Cardiac muscle cell (in vitro differentiated cells and primary cell): ENCODE measurements around the gene EID3. TPM values are rescaled to one million over a fixed set of nuclear protein-coding genes. Genes with fewer than 3 reads are reported as not detected.
"Not testable (repeated sequence)": the region's sequence is repeated elsewhere in the genome, so short reads cannot be mapped to it uniquely, and the experiment has no call there.

Source experiments
- DNase-seq, 2 donors: peaks; one replicate each; pipeline versions ENCODE4 v3.0.0 to v3.0.0-alpha.2; 2010 to 2017; ENCODE audit warnings: low read depth in 1 of 2, low spot score in 1 of 2
- H3K27ac ChIP-seq: fragments of 200-600 bp; sonication (generic); 2 replicates; pipeline ENCODE4 v1.5.1; 2016
- H3K27me3 ChIP-seq: fragments of 200-600 bp; sonication (generic); 2 replicates; pipeline ENCODE4 v1.6.0; 2016; ENCODE audit warnings: control low read depth
- H3K36me3 ChIP-seq: fragments of 200-600 bp; sonication (generic); 2 replicates; pipeline ENCODE4 v1.5.1; 2016; ENCODE audit warnings: control low read depth
- H3K4me1 ChIP-seq: fragments of 200-600 bp; sonication (generic); 2 replicates; pipeline ENCODE4 v1.8.1; 2017; ENCODE audit warnings: low read depth, mild to moderate bottlenecking, mixed run types
- H3K4me3 ChIP-seq: fragments of 200-600 bp; sonication (generic); 2 replicates; pipeline ENCODE4 v1.5.1; 2016; ENCODE audit warnings: mild to moderate bottlenecking
- H3K9me3 ChIP-seq: fragments of 200-600 bp; sonication (generic); 2 replicates; pipeline ENCODE4 v1.5.1; 2017; ENCODE audit warnings: low read depth, mild to moderate bottlenecking, control low read depth
- polyA plus RNA-seq: library from polyadenylated mRNA; unstranded; fragments of >200 nt; fragmentation: Nextera tagmentation; extraction: Ambion mirVana; gene quantifications from 2 replicates; pipeline ENCODE4 v1.2.1, GENCODE V29; 2016
- total RNA-seq: library from RNA; depleted of rRNA; stranded (reverse); fragments of >200 nt; gene quantifications from 2 replicates; pipeline ENCODE4 v1.2.3, GENCODE V29; 2016
- TF ChIP-seq, protein P1 (sequence below): IDR thresholded peaks from 2 replicates; pipeline ENCODE4 v1.5.1; 2012; ENCODE audit warnings: low read depth, mild to moderate bottlenecking, low read length

Gene EID3
- total and polyA plus RNA-seq, 2 experiments from 2014 or later, result 3.0 to 3.3 TPM

GRCh38 chr12:104291867-104292524 is 11.5 kb upstream of the EID3 start:
- Histone ChIP-seq H3K4me1 (peaks cover 2% of the 10 kb centered on the region), H3K27me3 (no peaks in the 10 kb centered on the region), H3K9me3 (no peaks in the 10 kb centered on the region), H3K27ac (no peak overlapping the region), H3K36me3 (peaks cover 10% of the 10 kb centered on the region), H3K4me3 (no peak overlapping the region)
- TF ChIP-seq, protein P1, sequence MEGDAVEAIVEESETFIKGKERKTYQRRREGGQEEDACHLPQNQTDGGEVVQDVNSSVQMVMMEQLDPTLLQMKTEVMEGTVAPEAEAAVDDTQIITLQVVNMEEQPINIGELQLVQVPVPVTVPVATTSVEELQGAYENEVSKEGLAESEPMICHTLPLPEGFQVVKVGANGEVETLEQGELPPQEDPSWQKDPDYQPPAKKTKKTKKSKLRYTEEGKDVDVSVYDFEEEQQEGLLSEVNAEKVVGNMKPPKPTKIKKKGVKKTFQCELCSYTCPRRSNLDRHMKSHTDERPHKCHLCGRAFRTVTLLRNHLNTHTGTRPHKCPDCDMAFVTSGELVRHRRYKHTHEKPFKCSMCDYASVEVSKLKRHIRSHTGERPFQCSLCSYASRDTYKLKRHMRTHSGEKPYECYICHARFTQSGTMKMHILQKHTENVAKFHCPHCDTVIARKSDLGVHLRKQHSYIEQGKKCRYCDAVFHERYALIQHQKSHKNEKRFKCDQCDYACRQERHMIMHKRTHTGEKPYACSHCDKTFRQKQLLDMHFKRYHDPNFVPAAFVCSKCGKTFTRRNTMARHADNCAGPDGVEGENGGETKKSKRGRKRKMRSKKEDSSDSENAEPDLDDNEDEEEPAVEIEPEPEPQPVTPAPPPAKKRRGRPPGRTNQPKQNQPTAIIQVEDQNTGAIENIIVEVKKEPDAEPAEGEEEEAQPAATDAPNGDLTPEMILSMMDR, result no peak
- no peak for DNase-seq

GRCh38 chr12:104292872-104293794 is 10.4 kb upstream of the EID3 start:
- TF ChIP-seq, protein P1, result no peak
- peaks cover 10% of the 10 kb centered on the region for H3K36me3 ChIP-seq
- no peaks in the 10 kb centered on the region for H3K27me3 ChIP-seq
- peaks cover 2% of the 10 kb centered on the region for H3K4me1 ChIP-seq
- no peak overlapping the region for H3K27ac ChIP-seq
- no peak overlapping the region for H3K4me3 ChIP-seq
- DNase-seq, result peak in 1 of 2 donors; percentile 65
- H3K9me3 ChIP-seq, result no peaks in the 10 kb centered on the region

DNA sequence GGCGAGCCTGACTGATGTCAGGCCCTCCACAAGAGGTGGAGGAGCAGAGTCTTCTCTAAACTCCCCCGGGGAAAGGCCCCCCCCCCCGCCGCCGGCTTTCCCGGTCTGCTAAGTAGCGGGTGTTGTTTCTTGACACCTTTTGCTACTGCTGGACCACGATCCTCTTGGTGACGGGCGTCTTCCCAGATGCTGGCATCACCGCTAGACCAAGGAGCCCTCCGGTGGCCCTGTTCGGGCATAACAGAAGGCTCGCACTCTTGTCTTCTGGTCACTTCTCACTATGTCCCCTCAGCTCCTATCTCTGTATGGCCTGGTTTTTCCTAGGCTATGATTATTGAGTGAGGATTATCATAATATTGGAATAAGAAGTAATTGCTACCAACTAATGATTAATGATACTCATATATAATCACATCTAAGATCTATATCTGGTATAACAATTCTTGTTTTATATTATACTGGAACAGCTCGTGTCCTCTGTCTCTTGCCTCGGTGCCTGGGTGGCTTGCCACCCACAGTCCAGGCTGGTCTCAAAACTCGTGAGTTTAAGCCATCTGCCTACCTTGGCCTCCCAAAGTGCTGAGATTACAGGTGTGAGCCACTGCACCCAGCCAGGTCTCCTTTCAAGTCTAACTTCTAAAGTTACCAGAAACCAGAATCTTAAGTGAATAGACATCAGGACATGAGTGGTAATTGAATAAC is 9.2 kb upstream of the EID3 start:
- TF ChIP-seq, protein P1, result peak; percentile 35
- H3K36me3 ChIP-seq, H3K4me1 ChIP-seq, H3K27me3 ChIP-seq, H3K27ac ChIP-seq, H3K9me3 ChIP-seq, H3K4me3 ChIP-seq: not testable (repeated sequence)
- DNase-seq, result peak; percentile 46 to 67

- no peaks in the 10 kb centered on the region for H3K4me1 ChIP-seq
Measured at GRCh38 chr12:104294927-104295668, 8.4 kb upstream of the EID3 start.

More at GRCh38 chr12:104294927-104295668, 8.4 kb upstream of the EID3 start:
- Histone ChIP-seq H3K36me3 (peaks cover 10% of the 10 kb centered on the region), H3K27me3 (no peaks in the 10 kb centered on the region), H3K4me3 (no peak overlapping the region), H3K27ac (no peak overlapping the region), H3K9me3 (no peaks in the 10 kb centered on the region)
- TF ChIP-seq, protein P1, result no peak
- no peak for DNase-seq
